Vagina (tissue), 2 donors: ENCODE results near the gene SPRR4.

Experiments used
- POLR2AphosphoS5 ChIP-seq, 2 donors: sonication (generic); formaldehyde crosslinking; IDR thresholded peaks; one replicate each; pipeline ENCODE4 v1.9.0; 2017; ENCODE audit warnings: antibody characterized with exemption in 2 of 2, mild to moderate bottlenecking in 2 of 2, low read depth in 1 of 2; ENCODE audit not compliant: insufficient read depth in 1 of 2
- TF ChIP-seq, protein P1 (sequence below), 3 experiments: fragments of 450-650 bp in 2 of 3; fragments of 200-600 bp in 1 of 3; sonication (generic) in 1 of 3; IDR thresholded peaks; one replicate each; pipeline ENCODE4 v1.5.1; 2017 to 2019; ENCODE audit warnings: antibody characterized with exemption in 3 of 3, mild to moderate bottlenecking in 2 of 3, moderate library complexity in 2 of 3

GRCh38 chr1:152940614-152941013, 29.8 kb upstream of the SPRR4 start:
- TF ChIP-seq, protein P1, sequence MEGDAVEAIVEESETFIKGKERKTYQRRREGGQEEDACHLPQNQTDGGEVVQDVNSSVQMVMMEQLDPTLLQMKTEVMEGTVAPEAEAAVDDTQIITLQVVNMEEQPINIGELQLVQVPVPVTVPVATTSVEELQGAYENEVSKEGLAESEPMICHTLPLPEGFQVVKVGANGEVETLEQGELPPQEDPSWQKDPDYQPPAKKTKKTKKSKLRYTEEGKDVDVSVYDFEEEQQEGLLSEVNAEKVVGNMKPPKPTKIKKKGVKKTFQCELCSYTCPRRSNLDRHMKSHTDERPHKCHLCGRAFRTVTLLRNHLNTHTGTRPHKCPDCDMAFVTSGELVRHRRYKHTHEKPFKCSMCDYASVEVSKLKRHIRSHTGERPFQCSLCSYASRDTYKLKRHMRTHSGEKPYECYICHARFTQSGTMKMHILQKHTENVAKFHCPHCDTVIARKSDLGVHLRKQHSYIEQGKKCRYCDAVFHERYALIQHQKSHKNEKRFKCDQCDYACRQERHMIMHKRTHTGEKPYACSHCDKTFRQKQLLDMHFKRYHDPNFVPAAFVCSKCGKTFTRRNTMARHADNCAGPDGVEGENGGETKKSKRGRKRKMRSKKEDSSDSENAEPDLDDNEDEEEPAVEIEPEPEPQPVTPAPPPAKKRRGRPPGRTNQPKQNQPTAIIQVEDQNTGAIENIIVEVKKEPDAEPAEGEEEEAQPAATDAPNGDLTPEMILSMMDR (IDR thresholded peaks at IDR 0.05) = no peak
- TF ChIP-seq POLR2AphosphoS5 (IDR thresholded peaks at IDR 0.05; ENCODE audit: insufficient read depth in 1 of 2, low read depth in 1 of 2) = no peak
